Skin of body (tissue), 2 donors: ENCODE results near the gene GCNT4. TPM values are rescaled to one million over a fixed set of nuclear protein-coding genes. Genes with fewer than 3 reads are reported as not detected.

Experiments used
- DNase-seq: peaks from one replicate; lab custom pipeline; 2025; lab: John Stamatoyannopoulos, UW
- total RNA-seq: library from RNA; depleted of rRNA; stranded (reverse); fragments of >200 nt; gene quantifications from one replicate; pipeline ENCODE4 v1.2.3, GENCODE V29; 2014

GCNT4 gene
- total RNA-seq, 1 donor from 2014 or later, result 2.4 TPM

DNA sequence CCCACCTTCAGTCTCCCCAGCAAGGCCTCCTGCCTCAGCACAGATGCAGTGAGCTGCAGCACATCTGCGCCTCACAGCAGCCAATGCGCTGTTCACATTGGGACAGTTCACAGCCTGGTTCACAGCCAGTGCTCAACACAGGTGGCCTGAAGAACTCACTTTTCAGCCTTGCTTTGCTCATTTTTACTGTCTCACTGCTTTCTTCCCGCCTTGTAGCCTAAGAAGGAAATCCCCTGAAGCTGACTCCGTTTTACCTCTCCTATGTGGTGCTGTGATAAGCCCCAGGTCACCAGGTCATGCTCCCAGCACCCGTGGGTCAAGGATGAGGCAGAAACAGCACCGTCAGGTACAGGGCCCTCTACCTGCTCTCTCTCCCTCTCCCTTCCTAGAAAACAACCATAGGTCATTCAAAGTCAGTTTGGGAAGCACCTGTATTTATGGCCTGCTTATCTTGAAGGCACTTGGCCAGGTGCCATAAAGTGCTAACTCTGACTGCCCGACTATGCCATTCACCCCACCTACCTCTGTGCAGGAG lies 1.1 kb downstream of the GCNT4 start:
- no peak for DNase-seq

DNA sequence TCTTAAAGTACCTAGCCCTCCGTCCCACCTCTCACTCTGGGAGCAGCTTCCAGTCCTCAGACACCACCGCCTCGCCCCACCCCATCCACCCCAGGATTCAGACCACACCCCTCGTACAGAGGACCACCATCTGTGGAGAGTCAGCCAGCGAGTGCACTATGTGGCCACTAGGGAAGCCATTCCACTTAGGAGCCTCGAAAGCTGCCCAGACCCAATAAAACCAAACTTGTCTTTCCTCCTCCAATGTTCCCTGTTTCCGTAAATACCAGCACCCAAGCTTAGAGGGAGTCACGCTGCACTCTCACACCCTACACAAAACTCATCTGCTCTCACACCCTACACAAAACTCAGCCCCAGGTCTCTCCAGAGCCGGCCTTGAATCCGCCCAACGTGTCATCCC lies 1.9 kb downstream of the GCNT4 start:
- no peak for DNase-seq

DNA sequence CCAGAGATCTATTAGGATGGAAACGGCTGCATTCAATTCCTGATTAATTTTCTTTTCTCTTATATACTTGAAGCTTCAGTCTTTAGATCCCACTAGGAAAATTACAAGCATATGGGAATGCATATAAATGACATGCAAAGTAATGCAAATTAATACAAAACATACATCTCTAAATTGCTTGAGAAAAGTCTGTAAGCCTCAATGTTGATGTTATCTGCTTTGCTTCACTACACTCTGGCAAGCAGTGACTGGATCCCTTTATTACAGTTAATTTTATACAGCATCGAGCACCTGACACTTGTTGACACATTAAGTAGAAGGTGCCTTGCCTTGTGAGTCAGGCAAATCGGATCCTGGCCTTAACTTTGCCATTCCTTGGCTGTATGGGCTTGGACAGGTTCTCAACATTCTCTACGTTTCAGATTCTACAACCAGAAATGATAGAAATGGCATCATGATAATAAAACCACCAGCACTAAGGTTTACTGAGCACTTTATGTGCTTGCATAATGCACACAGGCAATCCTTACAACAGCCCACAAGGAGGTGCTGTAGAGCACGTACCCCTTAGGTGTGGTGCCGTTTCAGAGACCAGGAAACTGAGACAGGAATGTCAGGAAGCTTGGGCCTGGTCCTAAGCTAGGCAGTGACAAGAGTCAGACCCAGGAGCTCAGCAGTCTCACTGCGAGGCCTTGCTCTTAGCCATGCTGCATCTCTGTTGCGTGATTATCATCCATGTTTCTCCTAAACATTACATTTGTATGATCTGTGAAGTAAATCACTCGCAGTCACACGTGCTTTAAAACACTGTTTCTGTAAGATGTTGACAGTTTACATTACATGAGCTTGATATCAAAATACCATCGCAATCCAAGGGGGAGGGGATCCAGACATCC lies 2.7 kb downstream of the GCNT4 start:
- DNase-seq, result peak; percentile 62

- DNase-seq, result peak; percentile 23
These were observed 3.9 kb downstream of the GCNT4 start for GRCh38 chr5:75048457-75048953.

DNA sequence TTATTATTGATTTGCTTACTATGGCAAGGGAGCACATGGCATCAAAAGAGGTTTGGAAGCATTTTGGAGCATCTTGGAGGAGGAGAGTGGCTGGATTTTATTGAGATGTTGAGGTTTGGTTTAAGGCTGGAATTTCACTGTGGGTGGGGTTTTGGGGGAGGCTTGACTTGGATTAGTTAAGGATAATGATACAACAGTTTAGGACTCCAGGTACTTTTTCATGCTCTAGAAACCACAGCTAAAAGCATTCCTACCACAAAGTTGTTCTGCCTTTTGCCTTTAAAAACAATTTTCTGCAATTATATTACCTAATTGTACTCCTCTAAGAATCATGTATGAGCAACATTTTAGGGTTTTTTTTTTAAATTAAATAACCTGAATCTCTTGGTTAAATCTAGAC lies 5.0 kb downstream of the GCNT4 start:
- no peak for DNase-seq

GRCh38 chr5:75046366-75047142 lies 5.8 kb downstream of the GCNT4 start:
- DNase-seq, result no peak

DNA sequence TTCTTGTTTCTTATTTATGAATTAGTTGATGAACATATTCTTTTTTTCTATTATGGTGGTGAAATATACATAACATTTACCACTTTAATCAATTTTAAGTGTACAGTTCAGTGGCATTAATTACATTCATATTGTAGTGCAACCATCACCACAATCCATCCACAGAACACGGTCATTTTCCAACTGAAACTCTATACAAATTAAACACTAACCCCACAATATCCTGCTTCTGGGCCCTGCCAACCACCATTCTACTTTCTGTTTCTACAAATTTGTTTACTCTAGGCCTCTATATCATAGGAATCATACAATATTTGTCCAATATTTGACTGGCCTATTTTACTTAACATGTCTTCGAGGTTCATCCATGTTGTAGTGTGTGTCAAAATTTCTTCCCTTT lies 7.3 kb downstream of the GCNT4 start:
- DNase-seq, result no peak

DNA sequence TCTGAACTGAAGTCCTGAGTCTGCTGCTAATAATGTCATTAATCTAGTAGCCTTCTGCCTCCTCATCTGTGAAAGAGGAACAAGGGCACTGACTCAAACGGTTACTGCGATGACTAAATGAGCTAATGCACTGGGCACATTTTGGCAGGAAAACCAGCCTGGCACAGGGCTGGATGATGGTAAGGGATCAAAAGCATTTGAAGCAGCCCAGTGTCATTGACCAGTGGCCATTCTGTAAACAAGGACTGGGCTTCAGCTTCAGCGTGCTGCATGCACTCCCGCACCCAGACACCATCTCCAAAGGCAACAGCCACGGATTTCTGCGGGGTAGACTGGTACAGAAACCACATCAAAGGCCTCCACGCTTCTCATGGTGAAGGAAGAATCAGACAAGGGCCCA lies 8.0 kb downstream of the GCNT4 start:
- DNase-seq, result no peak

- DNase-seq, result no peak
These were observed 8.6 kb downstream of the GCNT4 start for GRCh38 chr5:75043633-75044264.

- DNase-seq, result no peak
These were observed 9.8 kb downstream of the GCNT4 start for GRCh38 chr5:75042522-75042921.

DNA sequence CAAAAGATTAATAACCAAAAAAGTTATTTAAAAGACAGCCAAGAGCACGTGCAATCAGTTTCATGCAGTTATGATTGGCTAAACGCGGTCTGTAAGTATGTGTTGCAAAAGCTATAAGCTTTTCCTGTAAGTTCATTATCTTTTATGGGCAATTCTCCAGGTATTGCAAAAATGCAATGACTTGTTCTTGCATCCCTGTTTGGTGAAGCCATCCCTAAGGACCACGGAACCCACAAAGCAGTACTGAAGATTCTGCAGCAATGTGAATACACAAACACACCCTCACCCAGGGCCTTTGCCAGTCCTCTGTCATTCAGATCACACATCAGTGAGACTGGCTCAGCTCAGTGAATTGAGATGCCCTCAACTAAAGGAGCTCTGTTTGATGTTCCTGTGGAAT lies 11.4 kb downstream of the GCNT4 start:
- DNase-seq, result no peak

- DNase-seq, result no peak
These were observed 15.3 kb downstream of the GCNT4 start for GRCh38 chr5:75037106-75037505.

DNA sequence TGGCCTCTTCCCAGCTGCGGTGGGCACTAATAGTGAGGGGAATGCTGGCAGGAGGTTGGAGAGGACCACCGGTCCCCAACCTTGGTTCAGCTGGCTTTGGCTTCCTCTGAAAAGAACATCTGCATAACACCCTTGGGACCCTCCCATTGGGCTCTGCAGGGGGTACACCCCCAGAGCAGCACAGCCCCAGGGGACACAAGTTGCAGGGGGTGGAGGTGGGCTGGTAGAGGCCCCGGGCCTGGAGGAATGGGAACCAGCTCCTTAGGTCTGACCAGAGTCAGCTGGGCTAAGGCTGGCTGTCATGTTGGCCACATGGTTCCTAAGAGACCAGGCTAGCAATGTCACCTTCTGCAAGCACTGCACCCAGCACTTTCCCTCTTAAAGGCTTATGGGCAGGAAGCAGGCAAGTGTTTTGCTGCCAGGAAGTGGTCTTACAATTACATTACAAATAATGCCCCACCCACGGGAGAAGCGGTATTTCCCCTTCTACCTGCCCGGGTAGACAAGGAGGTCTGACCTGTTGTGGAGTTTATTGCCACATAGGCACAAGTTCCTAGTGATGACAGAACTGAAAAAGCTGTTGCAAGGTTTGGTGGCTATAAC lies 18.1 kb downstream of the GCNT4 start:
- no peak for DNase-seq

GRCh38 chr5:75031366-75031765 lies 21.0 kb downstream of the GCNT4 start:
- DNase-seq, result no peak

DNA sequence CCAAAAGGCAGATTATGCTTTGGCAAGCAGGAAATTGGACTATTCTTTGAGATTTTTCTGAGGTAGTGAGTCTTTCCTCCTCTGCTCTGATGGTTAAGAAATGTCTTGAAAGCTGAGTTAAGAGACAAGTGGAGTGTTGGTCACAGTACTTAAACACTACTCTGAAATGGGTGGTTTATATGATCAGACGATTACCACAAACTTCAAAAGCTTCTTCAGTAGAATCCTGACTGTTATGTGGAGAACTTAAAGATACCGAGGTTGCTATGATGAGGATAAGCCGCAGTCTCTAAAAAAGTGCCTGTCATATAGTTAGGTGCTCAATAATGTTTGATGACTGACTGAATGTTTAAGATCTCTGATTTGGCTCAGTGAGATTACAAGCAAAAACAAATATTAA lies 24.3 kb downstream of the GCNT4 start:
- DNase-seq, result no peak

DNA sequence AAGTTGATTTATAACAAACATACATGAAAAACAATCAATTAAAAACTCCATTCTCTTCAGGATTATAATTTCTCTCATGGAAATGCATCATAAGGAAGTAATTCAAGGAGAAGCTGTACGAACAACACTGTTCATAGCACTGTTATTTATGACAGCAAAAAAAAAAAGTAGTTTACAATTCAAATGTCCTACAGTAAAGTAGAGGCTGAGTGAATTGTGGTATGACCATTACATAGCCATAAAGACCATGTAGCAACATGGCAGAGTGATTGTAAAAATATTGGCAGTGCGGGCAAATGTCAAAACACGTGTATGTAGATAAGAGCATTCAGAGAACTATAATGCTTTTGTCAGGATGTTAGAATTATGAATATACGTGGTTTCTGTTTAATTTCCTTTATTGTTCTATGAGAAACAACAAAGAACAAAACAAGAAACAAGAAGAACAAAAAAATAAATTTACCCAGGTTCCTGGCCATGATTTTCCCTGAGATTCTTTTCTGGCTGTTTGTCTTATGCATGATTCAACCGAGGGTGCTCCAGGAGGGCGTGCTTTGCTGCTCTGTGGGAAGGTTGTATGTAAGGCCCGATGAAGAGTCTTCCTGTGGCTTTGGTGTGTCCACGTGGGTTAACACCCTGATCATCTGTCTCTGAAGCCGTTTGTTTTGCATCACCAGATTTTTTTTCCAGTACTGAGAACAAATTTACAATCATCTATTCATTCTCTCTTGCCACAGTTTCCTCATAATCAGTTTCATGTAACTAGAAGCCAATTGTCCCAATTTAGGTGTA lies 28.8 kb downstream of the GCNT4 start:
- no peak for DNase-seq

- no peak for DNase-seq
These were observed 30.6 kb downstream of the GCNT4 start for GRCh38 chr5:75021800-75022199.

GRCh38 chr5:75021219-75021618 lies 31.1 kb downstream of the GCNT4 start:
- DNase-seq, result no peak

DNA sequence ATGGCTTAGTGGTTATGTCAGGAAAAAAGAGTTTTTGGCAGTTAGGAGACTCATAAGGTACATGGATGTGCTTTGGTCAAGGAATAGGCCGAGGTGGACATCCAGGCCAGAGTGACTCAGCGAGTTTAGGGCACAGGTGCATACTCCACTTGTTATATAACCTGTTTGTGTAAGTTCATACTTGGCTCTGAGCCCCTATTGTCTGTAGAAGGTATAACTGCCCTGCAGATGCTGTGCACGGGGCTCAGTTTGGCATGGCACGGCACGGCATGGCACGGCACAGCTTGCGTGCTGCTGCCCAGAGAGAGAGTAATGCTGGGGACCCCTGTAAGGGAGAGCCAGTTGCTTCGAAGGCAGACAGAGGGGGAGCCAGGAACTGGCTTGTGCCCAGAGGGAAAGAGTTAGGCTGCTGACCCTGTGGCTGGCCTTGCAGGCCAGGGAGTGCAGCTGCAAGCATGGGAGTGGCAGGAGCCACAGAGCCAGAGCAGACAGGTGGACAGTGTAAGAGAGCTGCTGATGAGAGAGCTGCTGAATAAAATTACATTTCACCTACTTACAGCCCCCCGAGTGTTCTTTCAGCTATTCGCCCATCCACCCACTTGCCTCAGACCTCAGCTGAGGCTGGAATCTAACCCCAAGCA lies 32.2 kb downstream of the GCNT4 start:
- no peak for DNase-seq
